HAP-1 (cell line): ENCODE measurements around the gene GPSM3.
A peak's percentile ranks its signal among the peaks of the same experiment; 100 is the strongest.

Experiments used
- DNase-seq, 2 experiments: peaks; one replicate each; pipeline ENCODE4 v3.0.0-alpha.2; 2016 to 2020; ENCODE audit warnings: low spot score in 2 of 2
- H3K27me3 ChIP-seq: fragments of 250-450 bp; sonication (Bioruptor Pico); 2 replicates; pipeline ENCODE4 v1.5.1; 2020; ENCODE audit warnings: low read depth, mild to moderate bottlenecking, moderate library complexity
- H3K36me3 ChIP-seq: fragments of 250-450 bp; sonication (Bioruptor Pico); replicated peaks from 2 replicates; pipeline ENCODE4 v1.5.1; 2020; ENCODE audit warnings: mild to moderate bottlenecking
- H3K4me1 ChIP-seq: fragments of 250-450 bp; sonication (Bioruptor Pico); 2 replicates; pipeline ENCODE4 v1.5.1; 2020; ENCODE audit warnings: mild to moderate bottlenecking
- H3K4me3 ChIP-seq: fragments of 250-450 bp; sonication (Bioruptor Pico); 2 replicates; pipeline ENCODE4 v1.5.1; 2020; ENCODE audit warnings: mild to moderate bottlenecking, moderate library complexity
- H3K9me3 ChIP-seq: fragments of 250-450 bp; sonication (Bioruptor Pico); 2 replicates; pipeline ENCODE4 v1.5.1; 2020; ENCODE audit warnings: mild to moderate bottlenecking, moderate library complexity
- in situ Hi-C: fragments of 300-500 bp; cut with MboI; formaldehyde crosslinking; loops from 3 replicates; pipeline ENCODE4 v1.14.3; 2020; ENCODE audit warnings: low sequenced_read_pairs, inconsistent platforms, mixed read lengths

Gene GPSM3

GRCh38 chr6:32167154-32167760 is 25.2 kb downstream of the GPSM3 start:
- no peak for DNase-seq
- in situ Hi-C loops: no loop called here
- H3K36me3 ChIP-seq: peaks cover 52% of the 10 kb centered on the region
- H3K4me1 ChIP-seq: no peaks in the 10 kb centered on the region
- H3K9me3 ChIP-seq: no peaks in the 10 kb centered on the region
- H3K4me3 ChIP-seq: no peak overlapping the region
- H3K27me3 ChIP-seq: no peaks in the 10 kb centered on the region

DNA sequence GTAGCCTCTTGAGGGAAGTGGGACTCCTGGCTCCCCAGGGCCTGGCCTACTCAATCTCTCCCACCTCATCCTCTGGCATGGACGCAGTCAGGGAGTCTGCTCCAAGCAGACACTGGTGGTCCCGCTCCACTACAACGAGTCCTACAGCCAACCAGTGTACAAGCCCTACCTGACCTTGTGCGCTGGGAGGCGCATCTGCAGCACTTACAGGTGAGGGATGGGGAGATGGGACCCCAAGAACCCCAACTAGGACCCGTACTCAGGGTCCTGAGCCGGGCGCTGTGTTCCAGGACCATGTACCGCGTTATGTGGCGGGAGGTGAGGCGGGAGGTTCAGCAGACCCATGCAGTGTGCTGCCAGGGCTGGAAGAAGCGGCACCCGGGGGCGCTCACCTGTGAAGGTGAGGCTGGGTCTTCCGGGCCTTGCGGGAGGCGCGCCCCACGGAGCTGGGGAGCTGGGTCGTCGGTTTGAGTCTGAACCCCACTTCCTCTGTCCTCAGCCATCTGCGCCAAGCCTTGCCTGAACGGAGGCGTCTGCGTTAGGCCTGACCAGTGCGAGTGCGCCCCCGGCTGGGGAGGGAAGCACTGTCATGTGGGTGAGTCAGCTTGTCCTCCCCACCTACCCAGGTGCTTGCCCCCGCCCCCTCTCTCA is 25.9 kb downstream of the GPSM3 start:
- in situ Hi-C loops: no loop called here
- no peaks in the 10 kb centered on the region for H3K4me1 ChIP-seq
- H3K9me3 ChIP-seq: no peaks in the 10 kb centered on the region
- no peaks in the 10 kb centered on the region for H3K27me3 ChIP-seq
- peaks cover 52% of the 10 kb centered on the region for H3K36me3 ChIP-seq
- no peak for DNase-seq
- H3K4me3 ChIP-seq: no peak overlapping the region

DNA sequence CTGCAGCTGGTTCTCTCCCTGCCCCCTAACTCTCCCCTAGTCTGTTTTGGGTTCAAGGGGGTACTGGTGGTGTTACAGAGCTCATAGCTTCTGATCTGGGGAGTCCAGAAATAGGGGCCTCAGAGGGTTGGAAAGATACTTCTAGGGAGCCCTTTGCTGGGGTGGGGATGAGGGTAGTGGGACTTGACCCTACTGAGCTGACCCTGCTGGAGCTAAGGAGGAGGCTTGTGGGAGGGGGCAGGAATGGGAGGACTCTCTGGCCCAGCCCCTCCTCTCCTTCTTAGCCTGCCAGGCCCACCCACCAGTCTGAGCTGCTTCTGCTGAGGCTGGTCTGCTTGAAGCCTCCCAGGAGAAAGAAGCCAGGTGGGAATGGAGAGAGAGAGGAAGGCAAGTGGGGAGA is 28.1 kb downstream of the GPSM3 start, which contains the start of gene EGFL8:
EGFL8 (plus strand) TSS at position 301 of the 400 bp plus-strand sequence. CDS start 1,571 bp downstream, outside the sequence.
- Histone ChIP-seq H3K27me3 (no peaks in the 10 kb centered on the region), H3K4me1 (no peaks in the 10 kb centered on the region), H3K4me3 (no peak within 1 kb of the TSS), H3K36me3 (peaks cover 37% of the 10 kb centered on the region), H3K9me3 (no peaks in the 10 kb centered on the region)
- no peak for DNase-seq
- in situ Hi-C loops: no loop called here

GRCh38 chr6:32163559-32164258 is 28.7 kb downstream of the GPSM3 start:
- Histone ChIP-seq H3K9me3 (no peaks in the 10 kb centered on the region), H3K36me3 (peaks cover 35% of the 10 kb centered on the region), H3K4me3 (no peak overlapping the region), H3K27me3 (no peaks in the 10 kb centered on the region), H3K4me1 (no peaks in the 10 kb centered on the region)
- no peak for DNase-seq
- in situ Hi-C loops: no loop called here

DNA sequence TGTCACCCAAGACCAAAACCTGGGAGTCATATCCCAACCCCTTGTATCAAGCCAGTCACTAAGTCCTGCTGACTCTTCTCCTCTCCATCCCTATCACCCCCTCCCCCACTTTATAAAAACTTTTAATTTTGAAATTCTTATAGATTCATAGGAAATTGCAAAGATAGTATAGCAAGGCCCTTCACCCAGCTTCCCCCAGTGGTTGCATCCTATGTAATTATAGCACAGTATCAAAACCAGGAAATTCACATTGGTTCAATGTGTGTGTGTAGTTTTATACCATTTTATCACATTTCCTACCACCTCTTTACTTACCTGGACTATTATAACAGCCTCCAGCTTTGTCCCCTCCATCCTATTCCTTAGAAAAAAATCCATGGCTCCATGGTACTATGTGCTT is 34.4 kb downstream of the GPSM3 start:
- no peak overlapping the region for H3K4me3 ChIP-seq
- DNase-seq: no peak
- peaks cover 8% of the 10 kb centered on the region for H3K4me1 ChIP-seq
- H3K27me3 ChIP-seq: no peaks in the 10 kb centered on the region
- no peaks in the 10 kb centered on the region for H3K9me3 ChIP-seq
- in situ Hi-C loops: no loop called here
- H3K36me3 ChIP-seq: peaks cover 37% of the 10 kb centered on the region

DNA sequence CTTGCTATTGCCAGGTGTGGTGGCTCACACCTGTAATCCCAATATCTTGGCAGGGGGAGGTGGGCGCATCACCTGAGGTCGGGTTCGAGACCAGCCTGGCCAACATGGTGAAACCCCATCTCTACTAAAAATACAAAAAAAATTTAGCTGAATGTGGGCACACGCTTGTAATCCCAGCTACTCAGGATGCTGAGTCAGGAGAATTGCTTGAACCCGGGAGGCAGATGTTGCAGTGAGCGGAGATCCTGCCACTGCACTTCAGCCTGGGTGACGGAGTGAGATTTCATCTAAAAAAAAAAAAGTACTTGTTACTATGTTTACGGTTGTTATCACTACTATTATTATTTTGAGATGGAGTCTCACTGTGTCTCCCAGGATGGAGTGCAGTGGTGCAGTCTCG is 35.6 kb downstream of the GPSM3 start:
- in situ Hi-C loops: no loop called here
- no peak overlapping the region for H3K4me3 ChIP-seq
- no peak for DNase-seq
- peaks cover 33% of the 10 kb centered on the region for H3K36me3 ChIP-seq
- H3K27me3 ChIP-seq: no peaks in the 10 kb centered on the region
- H3K9me3 ChIP-seq: no peaks in the 10 kb centered on the region
- peaks cover 9% of the 10 kb centered on the region for H3K4me1 ChIP-seq

DNA sequence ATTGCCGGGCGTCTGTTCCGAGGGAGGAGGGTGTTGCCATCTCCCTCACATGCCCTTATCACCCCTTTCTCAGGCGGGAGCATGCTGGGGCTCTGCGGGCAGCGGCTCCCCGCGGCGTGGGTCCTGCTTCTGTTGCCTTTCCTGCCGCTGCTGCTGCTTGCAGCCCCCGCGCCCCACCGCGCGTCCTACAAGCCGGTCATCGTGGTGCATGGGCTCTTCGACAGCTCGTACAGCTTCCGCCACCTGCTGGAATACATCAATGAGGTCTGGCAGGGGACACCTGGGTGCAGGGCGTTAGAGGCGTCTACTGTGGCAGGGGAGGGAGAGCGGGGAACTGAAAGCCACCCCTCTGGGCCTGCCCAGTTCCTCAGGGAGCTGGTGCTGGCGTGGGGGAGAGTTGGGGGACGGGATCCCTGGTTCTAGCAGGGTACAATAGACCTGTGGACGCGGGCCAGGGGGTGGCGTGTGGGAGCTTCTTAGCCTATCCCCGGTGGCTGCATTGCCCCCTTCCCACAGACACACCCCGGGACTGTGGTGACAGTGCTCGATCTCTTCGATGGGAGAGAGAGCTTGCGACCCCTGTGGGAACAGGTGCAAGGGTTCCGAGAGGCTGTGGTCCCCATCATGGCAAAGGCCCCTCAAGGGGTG is 37.8 kb downstream of the GPSM3 start:
- in situ Hi-C loops: no loop called here
- no peaks in the 10 kb centered on the region for H3K9me3 ChIP-seq
- H3K4me3 ChIP-seq: peak overlapping the region; percentile 87
- no peaks in the 10 kb centered on the region for H3K27me3 ChIP-seq
- peaks cover 33% of the 10 kb centered on the region for H3K36me3 ChIP-seq
- peaks cover 9% of the 10 kb centered on the region for H3K4me1 ChIP-seq
- DNase-seq: peak; percentile 61 to 79

GRCh38 chr6:32153564-32154513 is 38.6 kb downstream of the GPSM3 start, which contains the start of gene PPT2:
Gene PPT2 (plus strand): TSS chr6:32154141. CDS start chr6:32154595, 454 bp downstream.
- DNase-seq: peak; percentile 87 to 94
- H3K4me3 ChIP-seq: peak within 1 kb of the TSS; percentile 87
- peaks cover 30% of the 10 kb centered on the region for H3K36me3 ChIP-seq
- H3K27me3 ChIP-seq: no peaks in the 10 kb centered on the region
- no peaks in the 10 kb centered on the region for H3K9me3 ChIP-seq
- H3K4me1 ChIP-seq: peaks cover 9% of the 10 kb centered on the region
- in situ Hi-C loops: no loop called here

- DNase-seq: no peak
- peaks cover 22% of the 10 kb centered on the region for H3K36me3 ChIP-seq
- in situ Hi-C loops: no loop called here
Measured at GRCh38 chr6:32152769-32153563, 39.5 kb downstream of the GPSM3 start.

DNA sequence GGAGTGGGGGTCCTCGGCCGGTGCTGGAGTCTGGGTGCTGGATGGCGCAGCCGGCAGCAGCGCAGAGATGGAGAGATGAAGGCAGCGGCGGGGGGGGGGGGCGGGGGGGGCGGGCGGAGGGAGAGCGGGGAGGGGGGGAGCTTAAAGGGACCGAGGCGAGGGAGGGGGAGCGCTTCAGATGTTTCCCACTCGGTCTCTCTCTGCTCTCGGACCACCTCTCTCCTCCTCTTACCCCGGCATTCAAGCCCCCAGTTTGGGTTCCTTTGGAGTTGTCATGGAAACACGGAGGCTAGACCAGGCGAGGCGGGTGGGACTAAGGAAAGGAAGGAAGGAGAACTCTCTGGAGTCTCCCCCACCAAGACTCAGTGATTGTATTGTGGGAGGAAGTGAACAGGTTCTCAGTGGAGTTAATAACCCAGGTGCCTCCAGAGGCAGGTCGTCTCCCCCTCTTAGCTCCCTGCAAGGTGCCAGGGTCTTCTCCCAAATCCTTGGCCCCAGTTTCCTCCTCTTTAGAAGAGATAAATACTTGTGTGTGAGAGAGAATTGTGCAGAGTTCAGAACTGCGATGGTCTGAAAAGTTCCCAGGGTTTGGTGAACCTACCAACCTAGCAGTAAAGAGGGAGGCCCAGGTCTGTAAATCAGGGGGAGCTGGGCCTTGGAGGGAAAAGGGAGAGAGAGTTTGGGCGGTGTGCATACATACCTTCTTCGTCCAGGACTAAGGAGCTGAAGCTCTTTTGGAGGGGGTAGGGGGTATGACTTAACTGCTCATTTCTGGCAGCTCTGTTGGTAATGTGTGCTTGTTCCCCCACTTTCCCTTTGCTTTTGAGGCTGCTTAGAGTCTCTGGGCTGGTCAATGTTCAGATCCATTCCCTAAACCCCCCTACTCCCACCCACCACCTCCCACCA is 40.3 kb downstream of the GPSM3 start, which contains the start of gene PRRT1:
PRRT1 (minus strand) TSS at position 77 of the 906 bp plus-strand sequence. CDS start 112 bp downstream, outside the sequence.
- H3K4me1 ChIP-seq: peaks cover 9% of the 10 kb centered on the region
- no peak for DNase-seq
- no peak within 1 kb of the TSS for H3K4me3 ChIP-seq
- peaks cover 13% of the 10 kb centered on the region for H3K36me3 ChIP-seq
- no peaks in the 10 kb centered on the region for H3K27me3 ChIP-seq
- in situ Hi-C loops: no loop called here
- H3K9me3 ChIP-seq: no peaks in the 10 kb centered on the region

More at GRCh38 chr6:32152769-32153563, 39.5 kb downstream of the GPSM3 start:
- H3K27me3 ChIP-seq: no peaks in the 10 kb centered on the region
- H3K4me3 ChIP-seq: peak overlapping the region; percentile 87
- H3K4me1 ChIP-seq: peaks cover 9% of the 10 kb centered on the region
- H3K9me3 ChIP-seq: no peaks in the 10 kb centered on the region

DNA sequence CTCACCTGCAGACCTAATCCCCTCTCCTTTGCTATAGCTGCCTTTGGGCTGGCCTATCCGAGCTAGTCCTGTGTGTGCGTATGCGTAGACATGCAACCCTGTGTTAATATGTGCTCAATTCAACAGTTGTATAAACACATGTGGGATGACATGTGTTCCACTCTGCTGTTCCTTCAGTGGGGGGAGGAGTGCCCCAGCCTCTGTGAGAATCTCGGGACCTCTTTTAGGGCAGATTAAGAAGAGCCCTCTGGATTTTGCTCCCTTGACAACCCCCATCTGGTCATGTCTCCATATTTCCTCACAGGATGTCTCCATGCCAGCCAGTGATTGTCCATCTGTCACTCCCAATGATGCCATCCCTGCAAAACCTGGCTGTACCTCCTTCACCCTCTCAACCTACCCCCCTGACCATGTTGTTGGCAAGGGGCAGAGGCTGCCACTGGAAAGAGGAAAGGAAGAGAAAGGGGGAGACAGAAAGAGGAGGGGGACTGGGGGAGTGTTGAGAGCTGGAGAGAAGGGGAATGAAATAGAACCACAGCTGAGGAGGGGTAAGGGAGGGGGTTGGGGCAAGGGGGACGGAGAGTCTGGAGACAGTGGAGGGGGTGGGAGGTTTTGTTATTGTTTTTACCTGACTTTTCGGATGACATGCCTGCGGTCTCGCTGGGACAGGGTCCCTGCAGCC is 41.1 kb downstream of the GPSM3 start:
- in situ Hi-C loops: no loop called here
- Histone ChIP-seq H3K36me3 (peaks cover 5% of the 10 kb centered on the region; the same call in 1 of the 2 replicates), H3K4me3 (no peak overlapping the region), H3K27me3 (peaks cover under 1% of the 10 kb centered on the region; the same call in 1 of the 2 replicates), H3K9me3 (no peaks in the 10 kb centered on the region), H3K4me1 (peaks cover 9% of the 10 kb centered on the region)
- no peak for DNase-seq
